Measurements from ENCODE around the gene PIEZO1. TPM values are rescaled to one million over a fixed set of nuclear protein-coding genes. Genes with fewer than 3 reads are reported as not detected.
A peak's percentile ranks its signal among the peaks of the same experiment; 100 is the strongest.

The PIEZO1 gene
- total and polyA plus RNA-seq, 9 of the 15 experiments (the other 6 are each of a cell fraction or from before 2014, with no cell fraction given), result 3.6 to 432 (median 131) TPM

DNA sequence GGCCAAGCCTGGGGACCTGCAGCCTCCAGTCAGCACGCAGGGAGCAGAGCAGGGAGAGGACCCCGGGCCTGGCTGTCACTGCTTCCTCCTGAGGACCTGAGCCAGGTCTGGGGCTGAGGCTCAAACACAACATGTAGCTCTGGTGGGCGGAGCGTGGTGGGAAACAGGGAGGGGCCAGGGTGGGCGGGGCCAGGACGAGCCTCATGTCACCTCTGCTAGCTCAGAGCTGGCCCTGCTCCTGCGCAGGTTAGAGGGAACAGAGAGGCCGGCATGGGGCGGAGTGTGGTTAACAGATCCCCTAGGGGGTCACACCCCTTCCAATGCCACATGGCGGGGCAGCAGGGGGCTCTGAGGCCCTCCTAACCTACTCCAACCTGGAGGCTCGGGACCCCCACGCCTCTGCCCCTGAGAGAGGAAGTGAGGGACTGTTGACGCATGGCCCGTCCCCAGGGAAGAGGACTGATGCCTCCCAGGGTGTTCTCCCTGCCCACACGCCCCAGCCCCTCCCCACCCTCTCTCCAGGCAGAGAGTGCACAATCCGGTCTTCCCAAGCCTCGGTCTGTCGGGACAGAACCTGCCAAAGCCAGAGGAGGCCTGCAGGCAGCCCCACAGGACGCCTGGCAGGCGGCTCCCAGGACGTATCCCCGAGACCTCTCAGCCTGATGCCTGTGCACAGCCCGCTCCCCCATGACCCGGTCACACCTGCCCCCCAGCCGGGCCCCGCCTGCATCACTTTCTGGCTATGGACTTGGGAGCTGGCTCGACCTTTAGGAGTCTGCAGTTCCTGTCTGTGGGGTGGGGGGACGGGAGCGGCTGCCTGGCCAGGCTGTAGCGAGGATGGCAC lies 15.2 kb downstream of the PIEZO1 start (continued):
- no peak for TF ChIP-seq ZNF766 (CRISPR knock-in tag; conservative IDR thresholded peaks at IDR 0.05)
- TF ChIP-seq CCAR2 (IDR thresholded peaks at IDR 0.05; ENCODE audit: low read depth, low read length), result no peak
- no peak for TF ChIP-seq KAT8 (IDR thresholded peaks at IDR 0.05; ENCODE audit: low read depth)
- no peak for TF ChIP-seq PHF21A (IDR thresholded peaks at IDR 0.05; ENCODE audit: borderline replicate concordance, low read depth)
- TF ChIP-seq, protein P1, sequence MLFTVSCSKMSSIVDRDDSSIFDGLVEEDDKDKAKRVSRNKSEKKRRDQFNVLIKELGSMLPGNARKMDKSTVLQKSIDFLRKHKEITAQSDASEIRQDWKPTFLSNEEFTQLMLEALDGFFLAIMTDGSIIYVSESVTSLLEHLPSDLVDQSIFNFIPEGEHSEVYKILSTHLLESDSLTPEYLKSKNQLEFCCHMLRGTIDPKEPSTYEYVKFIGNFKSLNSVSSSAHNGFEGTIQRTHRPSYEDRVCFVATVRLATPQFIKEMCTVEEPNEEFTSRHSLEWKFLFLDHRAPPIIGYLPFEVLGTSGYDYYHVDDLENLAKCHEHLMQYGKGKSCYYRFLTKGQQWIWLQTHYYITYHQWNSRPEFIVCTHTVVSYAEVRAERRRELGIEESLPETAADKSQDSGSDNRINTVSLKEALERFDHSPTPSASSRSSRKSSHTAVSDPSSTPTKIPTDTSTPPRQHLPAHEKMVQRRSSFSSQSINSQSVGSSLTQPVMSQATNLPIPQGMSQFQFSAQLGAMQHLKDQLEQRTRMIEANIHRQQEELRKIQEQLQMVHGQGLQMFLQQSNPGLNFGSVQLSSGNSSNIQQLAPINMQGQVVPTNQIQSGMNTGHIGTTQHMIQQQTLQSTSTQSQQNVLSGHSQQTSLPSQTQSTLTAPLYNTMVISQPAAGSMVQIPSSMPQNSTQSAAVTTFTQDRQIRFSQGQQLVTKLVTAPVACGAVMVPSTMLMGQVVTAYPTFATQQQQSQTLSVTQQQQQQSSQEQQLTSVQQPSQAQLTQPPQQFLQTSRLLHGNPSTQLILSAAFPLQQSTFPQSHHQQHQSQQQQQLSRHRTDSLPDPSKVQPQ (CRISPR knock-in tag; IDR thresholded peaks at IDR 0.05; ENCODE audit: borderline replicate concordance), result no peak
- no peak for TF ChIP-seq ILF3 (IDR thresholded peaks at IDR 0.05; ENCODE audit: borderline replicate concordance)
- TF ChIP-seq SREBF2 (CRISPR knock-in tag; IDR thresholded peaks at IDR 0.05), result no peak
- TF ChIP-seq HNRNPUL1 (IDR thresholded peaks at IDR 0.05; ENCODE audit: low read length), result no peak
- TF ChIP-seq PHB (CRISPR knock-in tag; IDR thresholded peaks at IDR 0.05), result no peak
- TF ChIP-seq BMI1 (IDR thresholded peaks at IDR 0.05; ENCODE audit: low read length), result no peak
- no peak for TF ChIP-seq HNRNPL (IDR thresholded peaks at IDR 0.05; ENCODE audit: low read depth, low read length)
- TF ChIP-seq PKNOX1 (IDR thresholded peaks at IDR 0.05), result peak; percentile 43
- no peak for TF ChIP-seq ZFP1 (CRISPR knock-in tag; IDR thresholded peaks at IDR 0.05)
- TF ChIP-seq HMGXB4 (CRISPR knock-in tag; IDR thresholded peaks at IDR 0.05), result no peak
- TF ChIP-seq MCM3 (IDR thresholded peaks at IDR 0.05), result no peak
- no peak for TF ChIP-seq HLTF (IDR thresholded peaks at IDR 0.05)
- no peak for TF ChIP-seq FOSL1 (tag; conservative IDR thresholded peaks at IDR 0.05)
- TF ChIP-seq CBFA2T2 (conservative IDR thresholded peaks at IDR 0.05), result no peak
- TF ChIP-seq PTTG1 (tag; IDR thresholded peaks at IDR 0.05; ENCODE audit: low read depth), result no peak
- no peak for TF ChIP-seq HOXB6 (CRISPR knock-in tag; IDR thresholded peaks at IDR 0.05; ENCODE audit: borderline replicate concordance)
- no peak for TF ChIP-seq TCF7L2 (IDR thresholded peaks at IDR 0.05; ENCODE audit: low read depth, low read length)
- no peak for TF ChIP-seq RUNX1 (IDR thresholded peaks at IDR 0.05; ENCODE audit: low read depth)
- TF ChIP-seq CCNT2 (IDR thresholded peaks at IDR 0.05; ENCODE audit: borderline replicate concordance, extremely low read depth, insufficient read length, low read depth, low read length), result no peak
- TF ChIP-seq BRD9 (IDR thresholded peaks at IDR 0.05; ENCODE audit: low read depth, partially characterized antibody), result no peak
- peak; percentile 89 for TF ChIP-seq SPI1 (IDR thresholded peaks at IDR 0.05; ENCODE audit: borderline replicate concordance, low read depth, low read length)
- TF ChIP-seq TFAM (CRISPR knock-in tag; conservative IDR thresholded peaks at IDR 0.05), result no peak
